NCI-H2081 (cell line): ENCODE measurements around the gene AHRR.
"Not testable (repeated sequence)": the region's sequence is repeated elsewhere in the genome, so short reads cannot be mapped to it uniquely, and the experiment has no call there.

Source experiments
- DNase-seq, 2 experiments: peaks; one replicate each; lab custom pipeline; 2025; lab: John Stamatoyannopoulos, UW

The AHRR gene

GRCh38 chr5:395921-396530 lies 74.5 kb downstream of the AHRR start:
- DNase-seq = no peak

GRCh38 chr5:396531-396961 lies 75.0 kb downstream of the AHRR start:
- no peak for DNase-seq

- not testable (repeated sequence) for DNase-seq
Observed at GRCh38 chr5:398141-398474, 76.6 kb downstream of the AHRR start.

- DNase-seq = peak; percentile 62 to 74
Observed at GRCh38 chr5:398475-399295, 77.2 kb downstream of the AHRR start.

GRCh38 chr5:399296-400281 lies 78.1 kb downstream of the AHRR start:
- DNase-seq = peak; percentile 100

GRCh38 chr5:400282-401145 lies 79.0 kb downstream of the AHRR start:
- DNase-seq = peak; percentile 96 to 98

- DNase-seq = peak in 1 of 2 experiments; percentile 61
Observed at GRCh38 chr5:401146-402034, 79.9 kb downstream of the AHRR start.

GRCh38 chr5:402219-402614 lies 80.7 kb downstream of the AHRR start:
- DNase-seq = not testable (repeated sequence)

GRCh38 chr5:402615-403359 lies 81.3 kb downstream of the AHRR start:
- no peak for DNase-seq

- no peak for DNase-seq
Observed at GRCh38 chr5:403995-404394, 82.5 kb downstream of the AHRR start.

- DNase-seq = no peak
Observed at GRCh38 chr5:404666-405241, 83.2 kb downstream of the AHRR start.

GRCh38 chr5:405421-405820 lies 83.9 kb downstream of the AHRR start:
- DNase-seq = no peak

GRCh38 chr5:406041-406440 lies 84.5 kb downstream of the AHRR start:
- peak in 1 of 2 experiments; percentile 35 for DNase-seq

GRCh38 chr5:407051-407450 lies 85.5 kb downstream of the AHRR start:
- DNase-seq = peak in 1 of 2 experiments; percentile 57

- DNase-seq = peak; percentile 81 to 95
Observed at GRCh38 chr5:407801-408268, 86.3 kb downstream of the AHRR start.

- peak; percentile 41 to 84 for DNase-seq
Observed at GRCh38 chr5:410911-411517, 89.5 kb downstream of the AHRR start.

- no peak for DNase-seq
Observed at GRCh38 chr5:411728-412127, 90.2 kb downstream of the AHRR start.
